Measurements from ENCODE around the gene WDR12. TPM values are rescaled to one million over a fixed set of nuclear protein-coding genes. Genes with fewer than 3 reads are reported as not detected.

WDR12 gene
- total RNA-seq, 1 donor from 2014 or later: 33.5 TPM

GRCh38 chr2:202847693-202848524 is 63.6 kb downstream of the WDR12 start:
- no peak for DNase-seq (ENCODE audit: low spot score)
- Mint-ChIP-seq H3K9me3 (ENCODE audit: unreplicated experiment) (no peaks in the 10 kb centered on the region), H3K4me1 (ENCODE audit: unreplicated experiment) (no peaks in the 10 kb centered on the region), H3K27me3 (ENCODE audit: unreplicated experiment) (peaks cover 2% of the 10 kb centered on the region), H3K4me3 (ENCODE audit: unreplicated experiment) (no peak overlapping the region), H3K27ac (ENCODE audit: unreplicated experiment) (no peak overlapping the region), H3K36me3 (ENCODE audit: low read depth, unreplicated experiment) (peaks cover 3% of the 10 kb centered on the region)
- no peak for TF ChIP-seq CTCF (IDR thresholded peaks at IDR 0.05; ENCODE audit: unreplicated experiment)

- H3K36me3 Mint-ChIP-seq (ENCODE audit: low read depth, unreplicated experiment): peaks cover 4% of the 10 kb centered on the region
- DNase-seq (ENCODE audit: low spot score): no peak
- H3K9me3 Mint-ChIP-seq (ENCODE audit: unreplicated experiment): no peaks in the 10 kb centered on the region
- no peak overlapping the region for H3K4me3 Mint-ChIP-seq (ENCODE audit: unreplicated experiment)
- no peak overlapping the region for H3K27ac Mint-ChIP-seq (ENCODE audit: unreplicated experiment)
- no peak for TF ChIP-seq CTCF (IDR thresholded peaks at IDR 0.05; ENCODE audit: unreplicated experiment)
- H3K27me3 Mint-ChIP-seq (ENCODE audit: unreplicated experiment): peaks cover 2% of the 10 kb centered on the region
- H3K4me1 Mint-ChIP-seq (ENCODE audit: unreplicated experiment): no peaks in the 10 kb centered on the region
Measured at GRCh38 chr2:202844656-202845055, 66.8 kb downstream of the WDR12 start.

GRCh38 chr2:202842690-202843089 is 68.8 kb downstream of the WDR12 start:
- Mint-ChIP-seq H3K9me3 (ENCODE audit: unreplicated experiment) (no peaks in the 10 kb centered on the region), H3K4me1 (ENCODE audit: unreplicated experiment) (no peaks in the 10 kb centered on the region), H3K27ac (ENCODE audit: unreplicated experiment) (no peak overlapping the region), H3K4me3 (ENCODE audit: unreplicated experiment) (no peak overlapping the region), H3K36me3 (ENCODE audit: low read depth, unreplicated experiment) (peaks cover 4% of the 10 kb centered on the region), H3K27me3 (ENCODE audit: unreplicated experiment) (peaks cover 2% of the 10 kb centered on the region)
- DNase-seq (ENCODE audit: low spot score): no peak
- TF ChIP-seq CTCF (IDR thresholded peaks at IDR 0.05; ENCODE audit: unreplicated experiment): no peak

GRCh38 chr2:202841090-202841867 is 70.2 kb downstream of the WDR12 start:
- Mint-ChIP-seq H3K36me3 (ENCODE audit: low read depth, unreplicated experiment) (peaks cover 4% of the 10 kb centered on the region), H3K4me1 (ENCODE audit: unreplicated experiment) (no peaks in the 10 kb centered on the region), H3K27ac (ENCODE audit: unreplicated experiment) (no peak overlapping the region), H3K4me3 (ENCODE audit: unreplicated experiment) (no peak overlapping the region), H3K9me3 (ENCODE audit: unreplicated experiment) (no peaks in the 10 kb centered on the region), H3K27me3 (ENCODE audit: unreplicated experiment) (peaks cover 2% of the 10 kb centered on the region)
- no peak for DNase-seq (ENCODE audit: low spot score)
- TF ChIP-seq CTCF (IDR thresholded peaks at IDR 0.05; ENCODE audit: unreplicated experiment): no peak

Measured in endothelial cell (in vitro differentiated cells).